ENCODE data around the gene KCNIP2. TPM values are rescaled to one million over a fixed set of nuclear protein-coding genes. Genes with fewer than 3 reads are reported as not detected.

The KCNIP2 gene
- total and polyA plus RNA-seq, 2 of the 4 experiments (the other 2 are of a cell fraction) = under 0.01 to 0.87 TPM

DNA sequence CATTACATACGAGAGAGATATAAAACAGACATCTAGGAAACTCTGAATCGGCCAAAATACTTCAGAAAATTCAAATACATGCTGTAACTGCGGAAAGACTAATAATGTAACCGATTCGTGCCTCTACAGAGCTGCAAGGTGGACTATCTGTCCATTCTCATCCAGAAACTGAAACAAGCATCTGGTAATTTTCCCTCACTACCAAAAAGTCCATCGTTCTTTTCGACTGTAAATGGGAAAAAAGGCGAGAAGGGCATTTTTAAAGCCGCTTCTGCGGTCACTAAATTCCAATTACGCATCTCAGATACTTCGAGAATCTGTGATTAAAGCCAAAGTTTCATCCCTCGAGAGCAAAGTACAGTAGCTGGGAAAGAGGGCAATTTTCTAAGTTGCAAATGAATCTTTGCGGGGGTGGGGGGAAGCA lies 26.7 kb downstream of the KCNIP2 start:
- Histone ChIP-seq H4K5ac (ENCODE audit: low read depth, low read length) (no peak overlapping the region), H2BK20ac (ENCODE audit: low read depth, low read length) (no peak overlapping the region), H4K8ac (ENCODE audit: low read depth in 2 of 2, low read length in 2 of 2) (no peak overlapping the region; a peak in 1 of 4 replicates), H3K4me3 (ENCODE audit: insufficient read depth, low read depth, low read length) (peak overlapping the region; percentile 70), H3K4me2 (ENCODE audit: low read depth, low read length) (peak overlapping the region; percentile 90), H3K27ac (ENCODE audit: insufficient read depth, low read length) (peak overlapping the region; percentile 63), H3K9me1 (ENCODE audit: insufficient read depth, low read length) (peaks cover 10% of the 10 kb centered on the region; the same call in 1 of the 2 replicates), H2AFZ (replicated peaks; ENCODE audit: low read length, poor library complexity) (no peak overlapping the region), H3K14ac (replicated peaks; ENCODE audit: low read depth, low read length) (peak overlapping the region; percentile 89), H3K9me3 (ENCODE audit: control insufficient read depth, insufficient read depth, low read length) (no peaks in the 10 kb centered on the region), H3K4me1 (ENCODE audit: control insufficient read depth, insufficient read depth, low read length) (peaks cover 6% of the 10 kb centered on the region), H4K91ac (ENCODE audit: insufficient read depth, low read depth, low read length) (no peak overlapping the region), H3K23ac (ENCODE audit: low read depth, low read length) (peak overlapping the region; percentile 64), H3K9ac (ENCODE audit: low read depth, low read length) (peak overlapping the region; percentile 95), H3K56ac (ENCODE audit: extremely low read depth, insufficient read depth, low read length) (peak overlapping the region; percentile 65; the same call in 1 of the 2 replicates), H2BK15ac (ENCODE audit: low read depth, low read length) (no peak overlapping the region), H2BK120ac (ENCODE audit: low read depth, low read length) (no peak overlapping the region), H4K20me1 (ENCODE audit: insufficient read depth, low read length) (peaks cover 62% of the 10 kb centered on the region), H2AK9ac (replicated peaks; ENCODE audit: low read depth, low read length, poor library complexity) (peak overlapping the region; percentile 100), H3K27me3 (ENCODE audit: control insufficient read depth, insufficient read depth, low read length) (no peaks in the 10 kb centered on the region), H2AK5ac (ENCODE audit: low read depth, low read length) (no peak overlapping the region), H2BK5ac (ENCODE audit: low read depth, low read length, poor library complexity, severe bottlenecking) (peak overlapping the region; percentile 49), H3K4ac (ENCODE audit: low read depth, low read length) (peak overlapping the region; percentile 81; the same call in 1 of the 2 replicates), H3K36me3 (ENCODE audit: control insufficient read depth, insufficient read depth, low read length) (peaks cover 7% of the 10 kb centered on the region), H3K79me1 (ENCODE audit: low read depth in 1 of 2, low read length in 2 of 2) (peaks cover 0 to 25% of the 10 kb centered on the region in 2 experiments; a peak in 3 of 4 replicates), H3K18ac (ENCODE audit: low read depth, low read length) (no peak overlapping the region)
- dilution Hi-C loops (cut with HindIII; ENCODE audit: low sequenced_read_pairs, unreplicated experiment) (no loop called here), intact Hi-C loops (cut with micrococcal nuclease) (no loop called here), in situ Hi-C loops (cut with MboI; ENCODE audit: low sequenced_read_pairs) (loop anchor here (25.0 kb wide), 1 partner anchor 880 kb away; no protein-coding TSS in a partner anchor)
- ChIA-PET POLR2A (ENCODE audit: unreplicated experiment) (interaction anchor here (0.7 kb wide), 1 partner anchor 229 kb away, joined by 8 read pairs; the partner anchor contains the start of genes DPCD and POLL), CTCF (interaction anchor here (0.9 kb wide), 1 partner anchor 24 kb away, joined by 5 read pairs; no protein-coding TSS in a partner anchor)
- WGBS, 2 experiments (ENCODE audit: extremely low coverage in 2 of 2, insufficient read length in 1 of 2) = 0% methylated on average over 1 of the region's 14 CpGs; no CpG with 5 or more reads in 1 of the 2 experiments
- no TSS peak for BruUV-seq (replicated peaks)
- DNase-seq = no peak
- TF ChIP-seq MAFK (IDR thresholded peaks at IDR 0.05; ENCODE audit: low read depth, low read length) = no peak
- TF ChIP-seq NFE2L2 (IDR thresholded peaks at IDR 0.05; ENCODE audit: low read depth, low read length) = no peak
- no peak for TF ChIP-seq RAD21 (IDR thresholded peaks at IDR 0.05; ENCODE audit: low read length)
- no peak for TF ChIP-seq CHD1 (IDR thresholded peaks at IDR 0.05; ENCODE audit: low read depth, low read length)
- no peak for TF ChIP-seq SMC3 (IDR thresholded peaks at IDR 0.05; ENCODE audit: low read depth, low read length)
- TF ChIP-seq MXI1 (IDR thresholded peaks at IDR 0.05; ENCODE audit: borderline replicate concordance, low read depth, low read length) = no peak
- TF ChIP-seq, protein P1, sequence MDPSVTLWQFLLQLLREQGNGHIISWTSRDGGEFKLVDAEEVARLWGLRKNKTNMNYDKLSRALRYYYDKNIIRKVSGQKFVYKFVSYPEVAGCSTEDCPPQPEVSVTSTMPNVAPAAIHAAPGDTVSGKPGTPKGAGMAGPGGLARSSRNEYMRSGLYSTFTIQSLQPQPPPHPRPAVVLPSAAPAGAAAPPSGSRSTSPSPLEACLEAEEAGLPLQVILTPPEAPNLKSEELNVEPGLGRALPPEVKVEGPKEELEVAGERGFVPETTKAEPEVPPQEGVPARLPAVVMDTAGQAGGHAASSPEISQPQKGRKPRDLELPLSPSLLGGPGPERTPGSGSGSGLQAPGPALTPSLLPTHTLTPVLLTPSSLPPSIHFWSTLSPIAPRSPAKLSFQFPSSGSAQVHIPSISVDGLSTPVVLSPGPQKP (IDR thresholded peaks at IDR 0.05; ENCODE audit: borderline replicate concordance, low read depth, low read length) = no peak
- TF ChIP-seq, protein P2, sequence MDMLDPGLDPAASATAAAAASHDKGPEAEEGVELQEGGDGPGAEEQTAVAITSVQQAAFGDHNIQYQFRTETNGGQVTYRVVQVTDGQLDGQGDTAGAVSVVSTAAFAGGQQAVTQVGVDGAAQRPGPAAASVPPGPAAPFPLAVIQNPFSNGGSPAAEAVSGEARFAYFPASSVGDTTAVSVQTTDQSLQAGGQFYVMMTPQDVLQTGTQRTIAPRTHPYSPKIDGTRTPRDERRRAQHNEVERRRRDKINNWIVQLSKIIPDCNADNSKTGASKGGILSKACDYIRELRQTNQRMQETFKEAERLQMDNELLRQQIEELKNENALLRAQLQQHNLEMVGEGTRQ (IDR thresholded peaks at IDR 0.05; ENCODE audit: low read depth, low read length) = no peak
- no peak for TF ChIP-seq RCOR1 (IDR thresholded peaks at IDR 0.05; ENCODE audit: insufficient replicate concordance, low read length)
- no peak for TF ChIP-seq BHLHE40 (IDR thresholded peaks at IDR 0.05; ENCODE audit: low read depth, low read length)
- no peak for ATAC-seq (ENCODE audit: low read depth)

Measured in IMR-90 (cell line).